CD4-positive, alpha-beta T cell treated with Interleukin-6 for 4 hours (primary cell): Measurements from ENCODE around the gene DHRSX.
"Not testable (repeated sequence)": the region's sequence is repeated elsewhere in the genome, so short reads cannot be mapped to it uniquely, and the experiment has no call there.

Experiments used
- DNase-seq: peaks from one replicate; pipeline ENCODE4 v3.0.0-alpha.2; 2020; ENCODE audit warnings: mixed read lengths

DHRSX gene

DNA sequence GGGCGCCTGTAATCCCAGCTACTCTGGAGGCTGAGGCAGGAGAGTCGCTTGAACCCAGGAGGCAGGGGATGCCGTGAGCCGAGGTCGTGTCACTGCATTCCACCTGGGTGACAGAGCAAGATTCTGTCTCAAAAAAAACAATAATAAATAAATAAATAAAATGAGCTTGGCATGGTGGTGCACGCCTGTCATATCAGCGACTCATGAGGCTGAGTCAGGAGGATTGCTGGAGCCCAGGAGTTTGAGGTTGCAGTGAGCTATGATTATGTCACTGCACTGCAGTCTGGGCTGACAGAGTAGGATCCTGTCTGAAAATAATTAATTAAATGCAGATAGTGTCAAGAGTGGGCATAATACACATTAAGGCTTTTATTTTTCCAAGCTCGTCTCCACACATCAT lies 77.5 kb downstream of the DHRSX start:
- no peak for DNase-seq

GRCh38 chrX:2419418-2419817 lies 81.4 kb downstream of the DHRSX start:
- not testable (repeated sequence) for DNase-seq

- no peak for DNase-seq
Measured at GRCh38 chrX:2418000-2418399, 82.8 kb downstream of the DHRSX start.

GRCh38 chrX:2416851-2417604 lies 83.7 kb downstream of the DHRSX start:
- no peak for DNase-seq

- no peak for DNase-seq
Measured at GRCh38 chrX:2414384-2414783, 86.4 kb downstream of the DHRSX start.

DNA sequence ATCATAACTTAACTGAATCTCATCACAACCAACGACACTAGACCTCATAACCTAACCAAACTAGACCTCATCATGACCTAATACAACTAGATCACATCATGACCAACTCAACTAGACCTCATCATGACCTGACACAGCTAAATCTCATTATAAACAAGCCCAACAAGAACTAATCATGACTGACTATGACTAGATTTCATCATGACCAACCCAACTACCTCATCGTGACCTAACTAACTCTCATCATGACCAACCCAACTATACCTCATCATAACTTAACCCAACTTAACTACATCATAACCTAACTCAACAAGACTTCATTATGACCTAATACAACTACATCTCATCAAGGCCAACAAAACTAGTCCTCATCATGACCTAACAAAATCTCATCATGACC lies 86.8 kb downstream of the DHRSX start:
- no peak for DNase-seq

GRCh38 chrX:2412131-2412530 lies 88.6 kb downstream of the DHRSX start:
- no peak for DNase-seq

DNA sequence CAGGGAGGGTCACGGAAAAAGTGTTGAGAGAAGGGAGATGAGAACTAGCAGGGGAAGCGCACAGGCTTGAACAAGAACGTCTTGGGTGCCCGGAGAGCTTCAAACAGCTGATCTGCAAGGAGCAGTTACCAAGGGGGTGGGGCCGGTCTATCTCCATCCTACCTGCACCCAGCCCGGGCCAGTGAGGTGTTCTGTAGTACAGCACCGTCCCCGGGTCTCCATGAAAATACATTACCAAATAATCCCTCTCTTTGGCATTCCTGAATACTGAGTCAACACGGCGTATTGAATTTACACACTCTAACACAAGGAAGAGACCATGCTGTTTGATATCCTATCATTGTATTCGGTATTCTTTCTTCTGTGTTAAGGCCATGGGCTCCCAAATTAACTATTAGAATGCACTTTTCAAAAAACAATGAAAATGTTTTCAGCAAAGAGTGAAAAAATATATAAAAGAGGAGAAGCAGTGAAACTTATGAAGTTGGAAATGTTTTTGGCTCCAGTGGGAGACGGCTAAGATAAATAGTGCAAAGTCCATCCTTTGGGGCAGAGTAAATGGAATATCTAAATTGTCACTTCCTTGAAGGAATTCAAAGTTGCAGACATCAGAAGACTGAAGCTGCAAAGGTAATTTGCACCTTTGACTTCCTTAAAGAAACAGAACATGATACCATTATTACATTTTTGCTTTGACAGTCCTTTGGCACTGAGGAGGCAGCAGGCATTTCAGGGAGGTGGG lies 90.3 kb downstream of the DHRSX start:
- DNase-seq: no peak

- no peak for DNase-seq
Measured at GRCh38 chrX:2409796-2410195, 91.0 kb downstream of the DHRSX start.

DNA sequence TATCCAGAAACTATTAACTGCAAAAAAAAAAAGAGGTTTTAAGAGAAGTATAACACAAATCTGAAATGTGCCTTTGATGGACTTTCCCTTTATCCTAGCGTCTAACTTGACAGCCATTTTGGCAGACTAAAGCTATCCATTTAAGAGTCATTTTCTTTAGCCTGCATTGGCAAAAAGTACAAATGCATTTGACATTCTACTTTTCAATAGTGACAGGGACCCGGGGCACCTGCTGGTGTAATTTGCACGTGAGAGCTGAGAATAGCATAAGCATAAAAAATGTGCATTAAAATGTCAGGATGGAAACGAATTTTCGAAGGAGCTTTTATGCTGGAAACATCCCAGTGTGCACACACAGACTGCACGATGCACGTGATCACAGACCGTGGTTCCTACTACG lies 91.9 kb downstream of the DHRSX start:
- no peak for DNase-seq

DNA sequence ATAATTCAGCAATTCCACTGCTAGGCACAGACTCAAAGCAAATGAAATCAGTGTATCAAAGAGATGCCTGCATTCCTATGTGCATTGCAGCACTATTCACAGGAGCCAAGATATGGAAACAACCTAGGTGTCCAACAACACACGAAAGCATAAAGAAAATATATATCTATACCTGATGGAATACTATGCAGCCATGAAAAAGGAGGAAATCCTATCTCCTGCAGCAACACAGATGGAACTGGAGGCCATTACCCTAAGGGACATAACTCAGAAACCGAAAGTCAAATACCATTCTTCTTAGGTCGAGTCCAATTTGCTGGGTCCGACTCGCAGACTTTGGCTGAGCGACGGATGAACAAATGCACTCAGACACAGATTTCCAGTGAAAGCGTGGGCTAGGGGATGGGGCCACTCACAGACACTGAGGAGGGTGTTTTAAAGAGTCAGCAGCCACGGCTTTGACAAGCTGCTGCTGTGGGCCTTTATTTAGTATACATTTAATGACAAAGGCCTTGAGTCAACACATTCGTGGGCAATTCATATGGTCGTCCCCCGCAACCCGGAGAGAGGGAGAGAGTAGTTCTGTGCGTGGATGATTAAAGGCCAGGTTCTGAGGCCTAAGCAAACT lies 93.8 kb downstream of the DHRSX start:
- no peak for DNase-seq

DNA sequence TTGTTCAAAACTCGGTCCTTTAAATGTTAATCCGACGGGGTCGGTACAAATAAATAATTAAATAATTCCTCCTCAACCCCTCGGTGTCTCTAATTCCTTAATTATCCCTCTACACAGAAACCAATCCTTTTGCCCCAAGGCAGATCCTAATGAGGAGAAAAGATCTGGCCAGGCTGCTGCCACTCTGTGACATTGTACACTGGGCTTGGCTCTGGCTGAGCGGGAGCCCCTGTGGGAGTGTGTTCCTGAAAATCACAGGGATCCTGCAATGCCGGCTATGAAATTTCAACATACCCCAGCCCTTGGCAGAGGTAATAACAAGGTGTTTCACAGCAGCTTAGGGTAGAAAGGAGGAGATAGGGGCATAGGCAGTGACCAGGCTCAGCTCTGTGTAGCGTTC lies 96.0 kb downstream of the DHRSX start:
- DNase-seq: no peak

DNA sequence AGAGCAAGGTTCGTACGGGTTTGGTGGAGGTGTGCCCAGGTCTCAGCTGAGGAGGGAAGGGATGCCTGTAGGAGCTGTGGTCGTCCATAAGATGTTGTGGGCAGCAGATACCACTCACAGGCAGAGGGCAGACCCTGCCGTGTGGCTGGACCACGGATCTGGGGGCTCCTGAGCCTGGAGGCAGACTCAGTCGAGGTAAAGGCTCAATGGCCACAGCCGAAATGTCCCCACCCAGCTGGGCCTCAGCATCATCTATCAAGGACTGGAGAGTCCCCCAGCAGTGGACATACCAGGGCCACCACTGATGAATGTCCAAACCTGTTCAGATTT lies 98.5 kb downstream of the DHRSX start:
- DNase-seq: no peak

DNA sequence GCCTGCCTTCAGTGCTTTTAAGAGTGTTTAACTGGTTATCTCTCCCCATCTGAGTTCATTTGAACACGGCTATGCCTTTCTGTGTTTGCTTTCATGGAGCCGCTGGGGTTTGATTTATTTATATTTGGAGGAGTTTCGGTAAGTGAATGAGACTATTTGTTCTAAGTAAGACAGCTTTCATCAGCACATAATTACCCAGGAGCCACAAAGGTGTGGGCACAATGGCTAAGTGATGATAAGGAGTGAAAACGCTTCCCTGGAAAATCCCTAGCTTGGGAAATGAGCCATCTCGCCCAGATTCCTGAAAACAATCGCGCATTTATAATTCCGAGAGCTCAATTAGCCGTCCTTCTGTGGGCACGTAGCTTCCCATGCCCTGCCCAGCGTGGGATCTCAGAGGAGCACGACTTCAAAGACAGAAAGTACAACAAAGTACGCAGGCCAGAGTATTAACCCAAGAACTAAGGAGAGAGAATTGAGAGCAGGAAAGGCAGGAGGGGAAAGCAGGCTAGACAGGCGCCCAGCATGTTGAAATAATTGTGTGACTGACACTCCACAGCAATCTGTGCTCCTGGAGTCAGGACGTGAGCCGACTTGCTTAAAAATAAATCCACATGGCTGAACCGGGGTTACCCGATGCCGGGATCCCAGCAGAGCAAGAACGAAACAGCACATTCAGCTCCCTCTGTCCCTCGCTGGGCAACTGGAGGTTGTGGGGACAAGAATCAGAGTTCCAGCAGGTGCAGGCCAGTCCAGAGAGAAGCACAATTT lies 99.0 kb downstream of the DHRSX start:
- no peak for DNase-seq

GRCh38 chrX:2401201-2401589 lies 99.6 kb downstream of the DHRSX start:
- DNase-seq: no peak

DNA sequence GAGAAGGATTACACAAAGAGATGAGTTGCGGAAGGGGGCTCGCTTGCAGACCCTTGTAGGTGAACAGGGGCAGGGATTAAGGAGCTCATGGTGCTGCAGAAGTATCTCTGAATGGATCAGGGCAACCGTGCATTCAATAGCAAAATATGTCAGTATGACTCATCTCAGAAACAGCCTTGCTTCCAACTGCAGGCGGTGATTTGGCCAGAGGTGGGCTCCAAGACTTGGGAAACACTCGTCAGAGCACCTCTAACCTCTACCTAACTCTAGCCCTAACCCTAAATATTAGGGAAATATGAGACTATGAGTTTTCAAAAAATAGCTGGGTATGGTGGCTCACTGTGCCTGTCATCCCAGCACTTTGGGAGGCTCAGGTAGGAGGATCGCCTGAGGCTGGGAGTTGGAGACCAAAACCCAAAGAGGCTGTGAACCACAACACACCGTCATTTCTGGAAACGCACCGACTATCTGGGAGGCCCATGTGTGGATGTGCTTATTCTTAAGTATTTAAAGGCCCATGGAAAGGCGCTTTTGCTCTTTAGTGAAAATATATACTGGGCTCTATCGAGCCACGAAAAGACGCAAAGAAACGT lies 102.6 kb downstream of the DHRSX start:
- no peak for DNase-seq

- no peak for DNase-seq
Measured at GRCh38 chrX:2397229-2398063, 103.3 kb downstream of the DHRSX start.

GRCh38 chrX:2395261-2395992 lies 105.3 kb downstream of the DHRSX start:
- no peak for DNase-seq

- no peak for DNase-seq
Measured at GRCh38 chrX:2391869-2392606, 108.7 kb downstream of the DHRSX start.

- no peak for DNase-seq
Measured at GRCh38 chrX:2390754-2391153, 110.0 kb downstream of the DHRSX start.

- DNase-seq: not testable (repeated sequence)
Measured at GRCh38 chrX:2389731-2390130, 111.0 kb downstream of the DHRSX start.
